ENCODE measurements around the gene TFAM.

The TFAM gene

DNA sequence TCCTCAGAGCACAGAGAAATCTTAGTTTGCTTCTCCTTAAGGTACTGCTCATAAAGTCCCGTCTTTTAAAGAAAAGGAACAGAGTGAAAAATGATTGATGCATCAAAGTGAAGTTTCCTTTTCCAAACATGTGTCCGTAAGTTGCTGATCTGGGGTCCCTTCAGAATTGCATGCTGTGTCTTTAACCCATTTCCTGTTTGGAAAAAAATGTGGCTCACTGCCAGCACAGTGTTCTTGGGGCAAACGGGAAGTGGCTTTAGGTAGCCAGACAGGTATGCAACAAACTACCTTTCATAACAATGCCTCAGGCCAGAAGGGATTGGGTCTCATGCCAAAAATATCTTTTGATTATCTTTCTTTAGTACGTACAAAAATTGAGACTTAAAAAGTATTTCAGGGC lies 50.9 kb downstream of the TFAM start:
- peak; percentile 5 for DNase-seq

DNA sequence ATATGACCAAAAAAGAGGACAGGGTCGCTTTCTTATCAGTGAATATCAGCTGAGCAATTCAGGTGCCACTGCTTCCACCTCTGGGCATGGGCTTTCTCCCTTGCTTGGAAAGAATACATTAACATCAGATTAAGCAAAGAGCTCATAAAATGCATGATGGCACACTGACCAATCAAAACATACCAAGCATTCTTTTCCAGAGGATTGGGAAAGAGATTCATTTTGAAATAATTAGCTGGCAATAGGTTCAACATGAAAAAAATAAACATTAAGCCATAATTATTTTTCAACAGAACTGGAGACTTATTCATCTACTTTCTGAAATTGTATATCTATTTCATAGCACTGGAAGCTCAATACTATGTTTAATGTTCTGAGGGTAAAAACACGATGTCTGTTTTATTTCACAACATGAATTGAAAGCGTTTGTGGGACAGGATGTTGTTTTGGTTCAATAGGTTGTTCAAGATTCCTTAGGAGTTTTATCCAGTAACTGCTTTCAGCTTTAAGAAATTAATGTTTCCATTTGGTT lies 53.2 kb downstream of the TFAM start:
- no peak for DNase-seq

DNA sequence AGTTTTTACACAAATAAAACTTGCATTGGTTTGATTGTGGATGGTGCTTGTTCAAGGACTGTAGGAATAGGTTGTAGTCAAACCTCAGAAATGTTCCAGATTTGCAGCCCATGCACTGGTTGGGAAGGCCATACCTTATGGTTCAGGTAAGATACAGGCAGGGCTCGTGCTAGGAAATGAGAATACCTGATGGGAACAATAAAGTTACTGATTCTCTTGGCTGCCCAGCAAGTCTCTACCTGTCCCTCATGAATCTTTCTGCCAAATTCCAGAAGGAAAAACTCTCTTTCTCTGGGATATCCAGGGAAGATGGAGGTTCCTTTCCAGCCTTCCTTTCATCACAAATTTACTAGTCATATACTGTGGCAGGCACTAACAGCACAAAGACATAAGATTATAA lies 53.8 kb downstream of the TFAM start:
- DNase-seq, result no peak

DNA sequence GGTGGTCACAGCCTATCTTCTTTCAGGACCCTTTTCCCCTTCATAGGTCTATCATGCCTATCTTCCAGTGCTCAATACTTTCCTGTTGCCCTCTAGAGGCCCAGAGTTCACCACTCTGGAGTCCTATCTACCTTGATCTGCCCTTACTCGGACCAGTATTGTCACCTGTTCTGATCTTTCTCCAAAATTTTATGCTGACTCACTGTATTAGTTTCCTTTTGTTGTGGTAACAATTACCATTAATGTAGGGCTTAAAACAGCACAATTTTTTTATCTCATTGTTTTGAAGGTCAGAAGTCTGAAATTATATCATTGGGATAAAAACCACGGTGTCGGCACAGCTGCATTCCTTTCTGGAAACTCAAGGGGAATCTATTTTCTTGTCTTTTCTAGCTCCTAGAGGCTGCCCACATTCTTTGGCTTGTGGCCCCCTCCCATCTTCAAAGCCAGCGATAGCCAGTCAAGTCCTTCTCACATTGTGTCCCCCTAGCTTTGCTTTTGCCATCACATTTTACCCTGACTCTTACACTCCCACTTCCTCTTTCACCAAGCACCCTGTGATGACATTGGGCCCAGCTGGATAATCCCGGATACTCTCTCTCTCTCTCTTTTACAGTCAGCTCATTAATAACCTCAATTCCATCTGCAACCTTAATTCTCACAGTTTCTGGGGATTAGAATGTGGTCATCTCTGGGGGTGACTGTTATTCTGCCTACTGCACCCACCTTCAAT lies 54.6 kb downstream of the TFAM start:
- DNase-seq, result no peak

DNA sequence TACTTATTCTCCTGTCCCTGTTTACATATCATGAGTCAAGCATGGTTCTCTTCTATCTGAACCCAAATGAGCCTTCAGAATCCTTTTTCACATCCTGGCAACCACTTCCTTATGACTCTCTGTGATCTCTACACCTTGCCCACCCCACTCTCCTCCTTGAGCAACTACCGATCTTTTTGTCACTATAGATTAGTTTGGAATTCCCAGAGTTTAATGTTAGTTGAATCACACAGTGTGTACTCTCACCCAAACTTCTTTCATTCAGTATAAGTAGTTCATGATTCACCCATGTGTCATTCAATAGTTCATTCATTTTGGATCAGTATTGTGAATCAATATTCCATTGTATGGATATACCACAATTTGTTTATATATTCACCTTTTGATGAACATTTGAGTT lies 55.3 kb downstream of the TFAM start:
- DNase-seq, result no peak

DNA sequence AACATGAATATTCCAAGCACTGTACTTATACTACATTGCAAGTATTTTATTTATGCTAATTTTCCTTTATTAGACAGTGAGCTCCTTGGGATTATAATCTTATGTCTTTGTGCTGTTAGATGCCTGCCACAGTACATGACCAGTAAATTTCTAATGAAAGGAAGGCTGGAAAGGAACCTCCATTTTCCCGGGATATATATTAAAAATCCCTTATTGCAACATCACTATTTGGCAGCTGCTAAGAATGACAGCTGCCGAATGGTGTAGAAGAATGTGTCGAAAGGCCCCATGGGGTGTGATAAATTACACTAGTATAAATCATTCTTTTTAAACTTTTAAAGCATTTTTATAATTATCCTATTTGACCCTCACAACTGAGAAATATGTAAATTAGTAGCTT lies 59.1 kb downstream of the TFAM start:
- DNase-seq, result no peak

DNA sequence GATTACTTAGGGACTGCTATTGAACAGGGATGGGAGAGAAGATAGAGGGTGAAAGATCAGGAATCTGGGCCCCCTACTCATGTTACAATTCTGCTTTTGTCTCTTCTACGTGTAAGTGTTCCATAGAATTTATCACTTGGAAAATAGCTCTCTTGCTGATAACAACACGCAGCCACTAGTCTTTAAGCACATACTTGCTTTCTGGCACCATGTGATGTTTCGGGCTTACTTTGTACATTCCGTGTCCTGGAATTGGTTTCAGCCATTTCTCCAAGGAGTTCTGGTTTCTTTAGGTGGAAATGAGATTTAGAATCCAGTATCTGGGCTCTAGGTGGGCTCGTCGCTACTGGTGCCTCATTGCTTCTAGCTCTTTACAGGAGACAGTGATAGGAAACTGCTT lies 59.7 kb downstream of the TFAM start:
- no peak for DNase-seq

DNA sequence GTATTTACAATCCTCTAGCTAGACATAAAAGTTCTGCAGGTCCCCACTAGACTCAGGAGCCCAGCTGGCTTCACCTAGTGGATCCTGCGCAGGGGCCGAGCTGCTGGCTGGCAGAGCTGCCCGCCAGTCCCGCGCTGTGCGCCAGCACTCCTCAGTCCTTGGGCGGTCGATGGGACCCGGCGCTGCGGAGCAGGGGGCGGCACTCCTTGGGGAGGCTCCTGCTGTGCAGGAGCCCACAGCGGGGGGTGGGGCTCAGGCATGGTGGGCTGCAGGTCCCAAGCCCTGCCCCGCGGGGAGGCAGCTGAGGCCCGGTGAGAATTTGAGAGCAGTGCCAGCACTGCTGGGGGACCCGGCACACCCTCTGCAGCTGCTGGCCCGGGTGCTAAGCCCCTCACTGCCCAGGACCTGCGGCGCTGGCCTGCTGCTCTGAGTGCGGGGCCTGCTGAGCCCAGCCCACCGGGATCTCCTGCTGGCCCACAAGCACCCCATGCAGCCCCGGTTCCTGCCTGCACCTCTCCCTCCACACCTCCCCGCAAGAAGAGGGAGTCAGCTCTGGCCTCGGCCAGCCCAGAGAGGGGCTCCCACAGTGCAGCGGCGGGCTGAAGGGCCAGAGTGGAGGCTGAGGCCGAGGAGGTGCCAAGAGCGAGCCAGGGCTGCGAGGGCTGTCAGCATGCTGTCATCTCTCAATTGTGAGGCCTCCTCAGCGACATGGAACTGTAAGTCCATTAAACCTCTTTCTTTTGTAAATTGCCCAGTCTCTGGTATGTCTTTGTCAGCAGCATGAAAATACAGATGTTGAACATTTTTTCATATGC lies 63.1 kb downstream of the TFAM start:
- DNase-seq, result no peak

Measured in NCI-H1105 treated with DMSO at 0.1 percent for 48 hours (cell line).